Endothelial cell (in vitro differentiated cells): Measurements from ENCODE around the gene GFI1B. TPM values are rescaled to one million over a fixed set of nuclear protein-coding genes. Genes with fewer than 3 reads are reported as not detected.

ENCODE experiments used
- DNase-seq: peaks from one replicate; pipeline ENCODE4 v3.0.0; 2021; ENCODE audit warnings: low spot score
- H3K27ac Mint-ChIP-seq: one replicate; pipeline ENCODE4 v1.8.0; 2021; ENCODE audit warnings: mixed read lengths, inconsistent platforms; ENCODE audit not compliant: unreplicated experiment
- H3K27me3 Mint-ChIP-seq: one replicate; pipeline ENCODE4 v1.8.0; 2021; ENCODE audit warnings: mild to moderate bottlenecking, moderate library complexity, mixed read lengths, inconsistent platforms; ENCODE audit not compliant: unreplicated experiment
- H3K36me3 Mint-ChIP-seq: one replicate; pipeline ENCODE4 v1.8.0; 2021; ENCODE audit warnings: mild to moderate bottlenecking, low read depth, mixed read lengths, inconsistent platforms; ENCODE audit not compliant: unreplicated experiment
- H3K4me1 Mint-ChIP-seq: one replicate; pipeline ENCODE4 v1.8.0; 2021; ENCODE audit warnings: mild to moderate bottlenecking, mixed read lengths, inconsistent platforms; ENCODE audit not compliant: unreplicated experiment
- H3K4me3 Mint-ChIP-seq: one replicate; pipeline ENCODE4 v1.8.0; 2021; ENCODE audit warnings: mild to moderate bottlenecking, mixed read lengths, inconsistent platforms; ENCODE audit not compliant: unreplicated experiment
- H3K9me3 Mint-ChIP-seq: one replicate; pipeline ENCODE4 v1.8.0; 2021; ENCODE audit warnings: mixed read lengths, inconsistent platforms; ENCODE audit not compliant: unreplicated experiment
- total RNA-seq: library from RNA; stranded (reverse); fragmentation: NEBNext Ultra II Directional; extraction: Animal tissue kit (Norgen Biotek cat#: 25700); gene quantifications from one replicate; pipeline ENCODE4 v1.2.1, GENCODE V29; 2021; ENCODE audit not compliant: unreplicated experiment
- TF ChIP-seq, protein P1 (sequence below): fragments of 200-600 bp; sonication (generic); IDR thresholded peaks from one replicate; pipeline ENCODE4 v1.5.0; 2021; ENCODE audit warnings: antibody characterized with exemption; ENCODE audit not compliant: unreplicated experiment

The GFI1B gene
- total RNA-seq, 1 donor from 2014 or later = not detected

DNA sequence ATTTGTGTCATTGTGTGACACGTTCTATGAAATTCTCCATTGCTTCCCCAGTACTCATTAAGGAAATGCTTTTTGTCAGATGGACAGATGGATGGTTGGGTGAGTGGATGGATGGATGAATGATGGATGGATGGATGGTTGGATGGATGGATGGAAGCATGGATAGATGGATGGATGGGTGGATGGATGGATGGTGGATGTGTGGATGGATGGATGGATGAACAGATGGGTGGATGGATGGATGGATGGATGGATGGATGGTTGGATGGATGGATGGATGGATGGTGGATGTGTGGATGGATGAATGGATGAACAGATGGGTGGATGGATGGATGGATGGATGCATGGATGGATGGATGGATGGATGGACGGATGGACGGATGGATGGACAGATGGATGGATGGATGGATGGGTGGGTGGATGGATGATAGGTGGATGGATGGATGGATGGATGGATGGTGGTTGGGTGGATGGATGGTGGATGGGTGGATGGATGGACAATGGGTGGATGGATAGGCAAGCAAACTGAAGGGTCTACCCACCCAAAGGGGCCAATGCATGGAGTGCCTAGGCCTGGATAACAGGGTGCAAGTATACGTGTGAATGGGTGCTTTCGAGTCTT is 28.3 kb downstream of the GFI1B start:
- DNase-seq = no peak
- peaks cover 4% of the 10 kb centered on the region for H3K27me3 Mint-ChIP-seq

DNA sequence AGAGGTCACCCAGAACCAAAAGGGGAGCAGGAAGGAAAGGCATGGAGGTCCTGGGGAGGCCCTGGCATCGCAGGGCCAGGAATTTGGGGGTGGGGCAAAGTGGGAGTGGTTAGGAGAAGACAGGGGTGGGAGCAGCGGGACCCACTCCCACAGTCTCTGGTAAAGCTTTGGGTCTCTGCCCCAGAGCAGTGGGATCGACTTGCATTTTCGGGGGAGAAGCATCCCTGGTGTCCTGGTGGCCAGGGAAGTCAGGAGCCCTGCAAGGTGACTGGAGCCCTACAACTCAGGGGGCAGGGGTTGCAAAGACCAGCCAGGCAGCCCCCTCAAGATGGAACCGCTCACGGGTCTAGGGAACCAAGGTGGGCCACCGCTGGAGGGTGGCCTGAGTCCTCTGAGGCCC is 29.9 kb downstream of the GFI1B start:
- Mint-ChIP-seq H3K27ac (no peak overlapping the region), H3K36me3 (no peaks in the 10 kb centered on the region), H3K9me3 (no peaks in the 10 kb centered on the region), H3K4me1 (peaks cover 6% of the 10 kb centered on the region), H3K4me3 (no peak overlapping the region), H3K27me3 (peaks cover 4% of the 10 kb centered on the region)
- DNase-seq = no peak
- TF ChIP-seq, protein P1, sequence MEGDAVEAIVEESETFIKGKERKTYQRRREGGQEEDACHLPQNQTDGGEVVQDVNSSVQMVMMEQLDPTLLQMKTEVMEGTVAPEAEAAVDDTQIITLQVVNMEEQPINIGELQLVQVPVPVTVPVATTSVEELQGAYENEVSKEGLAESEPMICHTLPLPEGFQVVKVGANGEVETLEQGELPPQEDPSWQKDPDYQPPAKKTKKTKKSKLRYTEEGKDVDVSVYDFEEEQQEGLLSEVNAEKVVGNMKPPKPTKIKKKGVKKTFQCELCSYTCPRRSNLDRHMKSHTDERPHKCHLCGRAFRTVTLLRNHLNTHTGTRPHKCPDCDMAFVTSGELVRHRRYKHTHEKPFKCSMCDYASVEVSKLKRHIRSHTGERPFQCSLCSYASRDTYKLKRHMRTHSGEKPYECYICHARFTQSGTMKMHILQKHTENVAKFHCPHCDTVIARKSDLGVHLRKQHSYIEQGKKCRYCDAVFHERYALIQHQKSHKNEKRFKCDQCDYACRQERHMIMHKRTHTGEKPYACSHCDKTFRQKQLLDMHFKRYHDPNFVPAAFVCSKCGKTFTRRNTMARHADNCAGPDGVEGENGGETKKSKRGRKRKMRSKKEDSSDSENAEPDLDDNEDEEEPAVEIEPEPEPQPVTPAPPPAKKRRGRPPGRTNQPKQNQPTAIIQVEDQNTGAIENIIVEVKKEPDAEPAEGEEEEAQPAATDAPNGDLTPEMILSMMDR = no peak

More for the DNA sequence above, 28.3 kb downstream of the GFI1B start:
- Mint-ChIP-seq H3K27ac (no peak overlapping the region), H3K36me3 (no peaks in the 10 kb centered on the region), H3K4me3 (peak overlapping the region; percentile 0), H3K4me1 (peaks cover 17% of the 10 kb centered on the region), H3K9me3 (no peaks in the 10 kb centered on the region)
- TF ChIP-seq, protein P1 = no peak

DNA sequence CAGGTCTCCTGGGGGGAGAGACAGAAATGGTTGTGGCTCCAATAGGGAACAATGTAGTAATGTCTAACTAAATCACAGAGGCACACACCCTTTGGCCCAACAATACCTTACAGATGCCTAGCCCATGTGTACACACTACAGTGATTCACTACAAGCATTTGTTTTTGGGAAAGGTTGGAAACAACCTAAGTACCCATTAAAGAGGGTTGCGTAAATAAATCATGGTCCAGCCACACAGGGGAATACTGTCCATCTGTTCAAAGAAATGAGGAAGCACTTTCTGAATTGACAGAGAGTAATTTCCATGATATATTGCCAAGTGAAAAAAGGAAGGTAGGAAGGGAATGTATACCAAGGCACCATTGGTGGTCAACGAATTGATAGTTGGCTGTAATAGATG is 30.3 kb downstream of the GFI1B start:
- no peak overlapping the region for H3K4me3 Mint-ChIP-seq
- no peak for DNase-seq
- TF ChIP-seq, protein P1 = no peak
- peaks cover 4% of the 10 kb centered on the region for H3K4me1 Mint-ChIP-seq
- no peaks in the 10 kb centered on the region for H3K36me3 Mint-ChIP-seq
- H3K27me3 Mint-ChIP-seq = peaks cover 4% of the 10 kb centered on the region
- no peak overlapping the region for H3K27ac Mint-ChIP-seq
- no peaks in the 10 kb centered on the region for H3K9me3 Mint-ChIP-seq

DNA sequence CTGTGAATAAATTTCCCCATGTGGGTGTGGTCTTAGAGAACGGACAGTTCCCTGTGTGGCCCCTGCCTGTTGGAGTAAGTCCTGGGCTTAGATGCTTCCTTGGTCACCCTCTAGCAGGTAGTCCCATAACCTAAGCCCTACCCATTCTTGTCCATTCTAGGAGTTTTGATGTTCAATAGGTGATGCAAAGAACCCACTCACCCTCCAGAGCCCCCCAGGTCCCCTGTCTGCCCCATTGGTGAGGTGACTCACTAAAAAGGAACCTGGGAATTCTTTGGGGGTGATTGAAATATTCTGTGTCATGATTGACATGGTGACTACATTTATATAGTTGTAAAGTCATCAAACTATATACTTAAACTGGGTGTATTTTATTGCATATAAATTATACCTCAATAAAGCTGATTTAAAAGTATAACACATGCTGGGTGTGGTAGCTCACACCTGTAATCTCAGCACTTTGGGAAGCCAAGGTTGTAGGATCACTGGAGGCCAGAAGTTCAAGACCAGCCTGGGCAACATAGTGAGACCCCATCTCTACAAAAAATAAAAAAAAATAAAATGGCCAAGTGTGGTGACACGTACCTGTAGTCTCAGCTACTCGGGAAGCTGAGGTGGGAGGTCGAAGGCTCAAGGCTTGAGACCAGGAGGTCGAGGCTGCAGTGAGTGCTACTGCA is 31.6 kb downstream of the GFI1B start:
- Mint-ChIP-seq H3K27me3 (peaks cover 4% of the 10 kb centered on the region), H3K4me1 (no peaks in the 10 kb centered on the region), H3K36me3 (peaks cover 3% of the 10 kb centered on the region), H3K4me3 (no peak overlapping the region), H3K9me3 (no peaks in the 10 kb centered on the region), H3K27ac (no peak overlapping the region)
- TF ChIP-seq, protein P1 = no peak
- no peak for DNase-seq

DNA sequence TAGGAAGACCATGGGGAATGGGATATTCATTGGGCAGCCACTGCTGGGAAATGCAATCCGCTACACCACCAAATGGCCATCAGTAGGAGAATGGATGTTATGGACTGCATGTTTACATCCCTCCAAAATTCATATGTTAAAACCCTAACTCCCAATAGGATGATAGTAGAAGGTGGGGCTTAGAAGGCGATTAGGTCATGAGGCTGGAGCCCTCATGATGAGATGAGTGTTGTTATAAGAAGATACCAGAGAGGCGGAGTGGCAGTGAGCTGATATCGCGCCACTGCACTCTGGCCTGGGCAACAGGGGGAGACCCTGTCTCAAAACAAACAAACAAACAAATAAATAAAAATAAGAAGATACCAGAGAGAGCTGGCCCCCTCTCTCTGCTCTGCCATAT is 36.2 kb downstream of the GFI1B start:
- DNase-seq = no peak
- Mint-ChIP-seq H3K27ac (no peak overlapping the region), H3K36me3 (peaks cover 7% of the 10 kb centered on the region), H3K9me3 (no peaks in the 10 kb centered on the region), H3K27me3 (no peaks in the 10 kb centered on the region), H3K4me1 (no peaks in the 10 kb centered on the region), H3K4me3 (no peak overlapping the region)
- TF ChIP-seq, protein P1 = no peak
